ENCODE data around the gene CARTPT.

CARTPT gene

DNA sequence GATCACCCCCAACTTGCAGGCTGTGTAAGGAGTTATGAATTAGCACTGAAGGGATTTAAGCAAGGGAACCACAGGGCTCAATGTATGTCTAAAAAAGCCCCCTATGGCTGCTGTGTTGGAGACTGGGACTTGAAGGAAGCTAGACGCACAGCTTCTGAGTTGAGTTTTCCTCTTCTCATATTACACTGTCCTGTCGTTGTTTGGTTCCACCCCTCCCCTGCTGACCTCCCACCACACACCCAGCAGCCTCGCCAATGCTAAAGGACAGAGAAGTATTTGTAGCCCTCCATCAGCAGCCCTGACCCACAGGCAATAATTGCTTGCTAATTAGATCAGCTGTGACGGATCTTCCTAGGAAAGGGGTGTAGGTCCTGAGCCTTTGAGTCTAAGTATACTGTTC lies 15.1 kb upstream of the CARTPT start:
- TF ChIP-seq, protein P1, sequence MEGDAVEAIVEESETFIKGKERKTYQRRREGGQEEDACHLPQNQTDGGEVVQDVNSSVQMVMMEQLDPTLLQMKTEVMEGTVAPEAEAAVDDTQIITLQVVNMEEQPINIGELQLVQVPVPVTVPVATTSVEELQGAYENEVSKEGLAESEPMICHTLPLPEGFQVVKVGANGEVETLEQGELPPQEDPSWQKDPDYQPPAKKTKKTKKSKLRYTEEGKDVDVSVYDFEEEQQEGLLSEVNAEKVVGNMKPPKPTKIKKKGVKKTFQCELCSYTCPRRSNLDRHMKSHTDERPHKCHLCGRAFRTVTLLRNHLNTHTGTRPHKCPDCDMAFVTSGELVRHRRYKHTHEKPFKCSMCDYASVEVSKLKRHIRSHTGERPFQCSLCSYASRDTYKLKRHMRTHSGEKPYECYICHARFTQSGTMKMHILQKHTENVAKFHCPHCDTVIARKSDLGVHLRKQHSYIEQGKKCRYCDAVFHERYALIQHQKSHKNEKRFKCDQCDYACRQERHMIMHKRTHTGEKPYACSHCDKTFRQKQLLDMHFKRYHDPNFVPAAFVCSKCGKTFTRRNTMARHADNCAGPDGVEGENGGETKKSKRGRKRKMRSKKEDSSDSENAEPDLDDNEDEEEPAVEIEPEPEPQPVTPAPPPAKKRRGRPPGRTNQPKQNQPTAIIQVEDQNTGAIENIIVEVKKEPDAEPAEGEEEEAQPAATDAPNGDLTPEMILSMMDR (IDR thresholded peaks at IDR 0.05; ENCODE audit: low read depth, low read length) = no peak

DNA sequence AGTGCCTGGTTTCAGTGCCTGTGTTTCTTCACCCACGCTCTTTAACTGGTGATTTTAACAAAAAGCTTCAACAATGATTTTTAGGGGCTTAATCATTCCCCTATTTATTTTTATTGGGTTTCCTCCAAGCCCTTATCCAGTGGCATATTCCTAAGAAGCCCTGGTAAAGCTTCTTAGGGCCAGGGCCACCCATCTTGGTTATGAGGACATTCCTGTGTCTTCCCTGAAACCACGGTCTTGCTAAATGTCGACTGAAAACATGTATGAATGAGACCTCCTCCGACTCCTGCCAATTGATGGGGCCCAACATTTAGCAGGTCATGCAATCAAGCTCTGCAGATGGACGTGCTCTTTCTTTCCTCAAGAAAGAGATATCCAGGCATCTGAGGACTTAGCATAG lies 13.7 kb upstream of the CARTPT start:
- TF ChIP-seq, protein P1 (IDR thresholded peaks at IDR 0.05; ENCODE audit: low read depth, low read length) = no peak
- H3K4me3 ChIP-seq (ENCODE audit: low read depth, low read length) = no peak overlapping the region

More for the DNA sequence above, 15.1 kb upstream of the CARTPT start:
- H3K4me3 ChIP-seq (ENCODE audit: low read depth, low read length) = no peak overlapping the region

DNA sequence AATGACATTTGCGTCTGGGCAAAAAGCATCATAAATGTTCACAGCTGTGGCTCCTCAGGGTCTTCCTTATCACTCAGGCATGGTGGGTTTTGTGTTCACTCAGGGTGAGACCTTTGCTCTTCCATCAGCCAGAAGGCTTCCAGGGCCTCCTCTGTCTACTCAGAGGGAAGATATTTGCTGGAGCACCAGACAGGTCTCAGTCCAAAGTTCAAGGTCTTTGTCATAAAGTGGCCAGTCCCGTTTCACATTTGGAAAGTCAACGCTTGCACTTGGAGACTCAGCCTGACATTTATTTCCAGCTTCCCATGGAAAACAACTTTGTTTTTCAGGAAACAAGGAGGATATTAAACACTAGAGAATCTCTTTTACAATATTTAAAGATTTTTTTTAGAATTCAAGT lies 12.2 kb upstream of the CARTPT start:
- TF ChIP-seq, protein P1 (IDR thresholded peaks at IDR 0.05; ENCODE audit: low read depth, low read length) = no peak
- H3K4me3 ChIP-seq (ENCODE audit: low read depth, low read length) = no peak overlapping the region

GRCh38 chr5:71711610-71712009 lies 7.5 kb upstream of the CARTPT start:
- H3K4me3 ChIP-seq (ENCODE audit: low read depth, low read length) = no peak overlapping the region
- TF ChIP-seq, protein P1 (IDR thresholded peaks at IDR 0.05; ENCODE audit: low read depth, low read length) = no peak

DNA sequence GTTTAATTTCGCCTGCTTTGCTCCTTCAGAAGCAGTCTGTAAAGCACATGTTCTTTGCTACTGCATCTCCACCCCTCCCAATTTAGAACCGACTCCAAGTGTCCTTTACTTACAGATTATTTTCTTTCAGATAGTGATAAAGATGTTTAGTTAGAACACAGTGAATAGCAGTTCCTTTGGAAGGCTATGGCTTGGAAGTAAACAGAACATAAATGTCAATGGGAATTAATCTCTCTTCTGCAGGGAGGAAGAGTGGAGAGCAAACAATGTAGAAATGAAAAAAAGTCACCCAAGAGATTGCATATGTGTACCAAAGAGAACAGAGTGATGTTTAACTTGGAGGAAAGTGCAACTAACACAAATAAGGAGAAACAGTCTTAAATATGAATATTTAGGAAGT lies 4.2 kb upstream of the CARTPT start:
- no peak overlapping the region for H3K4me3 ChIP-seq (ENCODE audit: low read depth, low read length)
- TF ChIP-seq, protein P1 (IDR thresholded peaks at IDR 0.05; ENCODE audit: low read depth, low read length) = no peak

DNA sequence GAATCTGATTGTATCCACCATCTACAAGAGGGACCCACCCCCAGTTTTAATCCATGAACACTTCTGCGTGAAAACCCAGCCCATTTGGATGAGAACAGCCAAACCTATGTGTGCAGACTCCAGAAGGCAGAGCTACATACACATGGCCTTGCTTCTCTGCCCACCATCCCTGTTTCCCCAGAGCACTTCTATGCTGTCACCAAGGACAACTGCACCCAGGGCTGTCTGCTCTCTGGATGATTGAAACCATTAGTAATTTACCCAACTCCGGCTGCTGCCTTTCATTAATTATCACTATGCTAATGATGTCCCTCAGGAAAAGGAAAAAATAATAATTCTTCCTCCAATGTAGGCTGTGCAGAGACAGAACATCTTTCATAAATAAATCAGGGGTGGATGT lies 8.9 kb downstream of the CARTPT start:
- H3K4me3 ChIP-seq (ENCODE audit: low read depth, low read length) = no peak overlapping the region
- TF ChIP-seq, protein P1 (IDR thresholded peaks at IDR 0.05; ENCODE audit: low read depth, low read length) = no peak

DNA sequence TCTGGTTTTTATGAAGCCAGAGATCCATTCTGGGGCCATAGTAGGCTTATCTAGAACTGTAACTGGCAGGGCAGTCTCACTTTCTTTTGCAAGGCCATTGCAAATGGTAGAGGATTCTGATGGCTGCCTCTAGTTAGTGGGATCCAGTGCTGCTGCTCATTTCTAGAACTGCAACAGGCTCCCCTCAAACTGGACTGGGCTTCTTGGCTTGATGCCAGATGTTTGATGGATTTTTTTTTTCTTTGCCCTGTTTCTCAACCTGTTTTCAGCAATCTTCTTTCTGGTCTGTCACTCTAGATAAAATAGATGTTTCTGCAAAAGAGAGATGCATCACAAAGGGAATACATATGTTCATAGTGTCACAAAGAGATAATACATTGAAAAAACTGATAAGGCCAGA lies 11.9 kb downstream of the CARTPT start:
- TF ChIP-seq, protein P1 (IDR thresholded peaks at IDR 0.05; ENCODE audit: low read depth, low read length) = no peak
- H3K4me3 ChIP-seq (ENCODE audit: low read depth, low read length) = no peak overlapping the region

Data from WI38 (cell line).